ENCODE data around the gene EPN1.

The EPN1 gene

GRCh38 chr19:55667958-55668357 is 7.1 kb upstream of the EPN1 start:
- H3K4me3 ChIP-seq (replicated peaks in 1 of 2; ENCODE audit: low read depth in 2 of 2, low read length in 2 of 2), result no peak overlapping the region
- no peak for DNase-seq (ENCODE audit: low read depth in 2 of 2)
- no peak for TF ChIP-seq CTCF (IDR thresholded peaks at IDR 0.05; ENCODE audit: low read depth, low read length)

GRCh38 chr19:55668603-55669348 is 6.2 kb upstream of the EPN1 start:
- no peak for DNase-seq (ENCODE audit: low read depth in 2 of 2)
- H3K4me3 ChIP-seq (replicated peaks in 1 of 2; ENCODE audit: low read depth in 2 of 2, low read length in 2 of 2), result no peak overlapping the region
- no peak for TF ChIP-seq CTCF (IDR thresholded peaks at IDR 0.05; ENCODE audit: low read depth, low read length)

- TF ChIP-seq CTCF (IDR thresholded peaks at IDR 0.05; ENCODE audit: low read depth, low read length), result no peak
- no peak overlapping the region for H3K4me3 ChIP-seq (replicated peaks in 1 of 2; ENCODE audit: low read depth in 2 of 2, low read length in 2 of 2)
- no peak for DNase-seq (ENCODE audit: low read depth in 2 of 2)
Measured at GRCh38 chr19:55669418-55670279, 5.4 kb upstream of the EPN1 start.

GRCh38 chr19:55670280-55671053 is 4.6 kb upstream of the EPN1 start:
- DNase-seq (ENCODE audit: low read depth in 2 of 2), result no peak
- TF ChIP-seq CTCF (IDR thresholded peaks at IDR 0.05; ENCODE audit: low read depth, low read length), result no peak
- H3K4me3 ChIP-seq (replicated peaks in 1 of 2; ENCODE audit: low read depth in 2 of 2, low read length in 2 of 2), result no peak overlapping the region

- no peak overlapping the region for H3K4me3 ChIP-seq (replicated peaks in 1 of 2; ENCODE audit: low read depth in 2 of 2, low read length in 2 of 2)
Measured at GRCh38 chr19:55671054-55671378, 4.0 kb upstream of the EPN1 start.

More at GRCh38 chr19:55671054-55671378, 4.0 kb upstream of the EPN1 start:
- no peak for TF ChIP-seq CTCF (IDR thresholded peaks at IDR 0.05; ENCODE audit: low read depth, low read length)
- no peak for DNase-seq (ENCODE audit: low read depth in 2 of 2)
